ENCODE data around the gene PPP1R15B. TPM values are rescaled to one million over a fixed set of nuclear protein-coding genes. Genes with fewer than 3 reads are reported as not detected.

PPP1R15B gene
- total RNA-seq, 1 donor from 2014 or later = 47.7 TPM

DNA sequence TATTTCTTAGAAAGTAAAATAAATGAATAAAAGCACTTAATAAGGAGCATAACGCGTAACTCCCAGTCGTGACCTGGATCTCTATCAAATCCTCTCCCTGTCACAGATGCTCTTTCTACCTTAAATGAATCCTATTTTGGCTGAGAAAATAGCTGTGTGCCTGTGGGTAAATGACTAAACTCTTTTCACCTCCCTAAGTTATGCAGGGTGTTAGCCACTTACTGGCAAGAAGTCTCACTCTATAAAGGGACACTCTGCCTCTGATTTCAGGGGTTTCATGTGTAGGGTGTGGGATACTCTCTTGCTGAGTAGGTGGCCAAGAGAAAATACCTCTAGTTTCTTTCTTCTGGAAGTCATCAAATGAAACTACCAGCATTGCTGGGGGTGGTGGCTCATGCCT, 24.3 kb upstream of the PPP1R15B start:
- Histone ChIP-seq H3K4me3 (no peak overlapping the region), H3K9me3 (no peaks in the 10 kb centered on the region), H3K4me1 (peaks cover 22% of the 10 kb centered on the region), H3K36me3 (peaks cover 85% of the 10 kb centered on the region), H3K27ac (no peak overlapping the region), H3K27me3 (no peaks in the 10 kb centered on the region)
- ATAC-seq (no peak), DNase-seq (no peak)
- TF ChIP-seq, protein P1, sequence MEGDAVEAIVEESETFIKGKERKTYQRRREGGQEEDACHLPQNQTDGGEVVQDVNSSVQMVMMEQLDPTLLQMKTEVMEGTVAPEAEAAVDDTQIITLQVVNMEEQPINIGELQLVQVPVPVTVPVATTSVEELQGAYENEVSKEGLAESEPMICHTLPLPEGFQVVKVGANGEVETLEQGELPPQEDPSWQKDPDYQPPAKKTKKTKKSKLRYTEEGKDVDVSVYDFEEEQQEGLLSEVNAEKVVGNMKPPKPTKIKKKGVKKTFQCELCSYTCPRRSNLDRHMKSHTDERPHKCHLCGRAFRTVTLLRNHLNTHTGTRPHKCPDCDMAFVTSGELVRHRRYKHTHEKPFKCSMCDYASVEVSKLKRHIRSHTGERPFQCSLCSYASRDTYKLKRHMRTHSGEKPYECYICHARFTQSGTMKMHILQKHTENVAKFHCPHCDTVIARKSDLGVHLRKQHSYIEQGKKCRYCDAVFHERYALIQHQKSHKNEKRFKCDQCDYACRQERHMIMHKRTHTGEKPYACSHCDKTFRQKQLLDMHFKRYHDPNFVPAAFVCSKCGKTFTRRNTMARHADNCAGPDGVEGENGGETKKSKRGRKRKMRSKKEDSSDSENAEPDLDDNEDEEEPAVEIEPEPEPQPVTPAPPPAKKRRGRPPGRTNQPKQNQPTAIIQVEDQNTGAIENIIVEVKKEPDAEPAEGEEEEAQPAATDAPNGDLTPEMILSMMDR (IDR thresholded peaks at IDR 0.05) = no peak
- intact Hi-C loops (cut with DNase I) = no loop called here

DNA sequence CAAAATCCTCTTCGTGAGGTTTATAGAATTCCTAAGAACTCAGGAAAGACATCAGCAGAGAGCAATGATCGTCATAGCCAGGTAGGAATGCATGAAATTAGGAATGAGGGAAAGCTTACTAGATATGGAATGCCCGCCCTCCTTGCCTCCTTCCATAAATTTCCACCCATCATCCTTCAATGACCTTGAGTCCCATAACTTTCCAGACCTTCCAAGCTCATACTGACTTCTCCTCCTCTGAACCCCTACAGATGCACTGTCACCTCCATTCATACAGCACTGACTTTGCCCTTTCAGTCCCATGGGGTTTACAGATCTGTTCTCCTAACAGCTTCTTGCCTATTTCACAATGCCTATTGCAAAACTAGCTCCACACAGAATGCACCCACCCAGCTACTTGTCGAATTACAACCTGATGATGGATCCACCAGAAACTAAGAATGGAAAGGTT, 23.8 kb upstream of the PPP1R15B start:
- TF ChIP-seq, protein P1 (IDR thresholded peaks at IDR 0.05) = no peak
- ATAC-seq (peak; percentile 65), DNase-seq (no peak)
- intact Hi-C loops (cut with DNase I) = no loop called here
- Histone ChIP-seq H3K27ac (no peak overlapping the region), H3K4me3 (no peak overlapping the region), H3K4me1 (peaks cover 23% of the 10 kb centered on the region), H3K9me3 (no peaks in the 10 kb centered on the region), H3K36me3 (peaks cover 87% of the 10 kb centered on the region), H3K27me3 (no peaks in the 10 kb centered on the region)

DNA sequence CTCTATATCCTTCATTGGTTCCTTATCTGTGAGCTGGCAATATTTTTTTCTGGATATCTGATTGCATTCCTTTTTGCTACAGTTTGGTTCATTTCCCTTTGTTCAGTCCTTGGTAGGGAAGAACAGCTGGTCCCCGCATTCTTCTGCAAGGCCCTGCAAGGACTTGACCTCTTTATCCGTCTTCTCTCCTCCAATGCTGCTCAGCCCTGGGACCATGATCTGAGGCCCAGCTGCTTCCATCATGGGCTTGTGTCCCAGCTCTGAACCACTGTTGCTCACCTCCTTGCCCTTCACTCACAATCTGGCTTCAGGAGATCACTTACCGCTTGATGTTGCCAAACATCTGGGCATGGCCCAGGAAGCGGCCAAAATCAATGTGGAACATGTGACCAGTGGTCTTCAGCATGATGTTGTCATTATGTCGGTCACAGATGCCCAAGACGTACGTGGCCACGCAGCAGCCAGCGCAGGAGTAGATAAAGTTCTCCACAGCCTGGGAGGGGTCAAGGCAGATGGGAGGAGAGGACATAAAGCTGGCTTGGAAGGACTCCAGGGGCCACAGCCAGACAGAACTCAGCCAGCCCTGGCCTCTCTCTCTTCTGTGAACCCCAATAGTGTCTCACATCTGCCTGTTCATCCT, 22.6 kb upstream of the PPP1R15B start:
- H3K36me3 ChIP-seq = peaks cover 83% of the 10 kb centered on the region
- DNase-seq = no peak
- no peaks in the 10 kb centered on the region for H3K9me3 ChIP-seq
- peaks cover 23% of the 10 kb centered on the region for H3K4me1 ChIP-seq
- intact Hi-C loops (cut with DNase I) = no loop called here
- ATAC-seq = no peak
- H3K4me3 ChIP-seq = no peak overlapping the region
- H3K27me3 ChIP-seq = no peaks in the 10 kb centered on the region
- TF ChIP-seq, protein P1 (IDR thresholded peaks at IDR 0.05) = no peak
- H3K27ac ChIP-seq = no peak overlapping the region

DNA sequence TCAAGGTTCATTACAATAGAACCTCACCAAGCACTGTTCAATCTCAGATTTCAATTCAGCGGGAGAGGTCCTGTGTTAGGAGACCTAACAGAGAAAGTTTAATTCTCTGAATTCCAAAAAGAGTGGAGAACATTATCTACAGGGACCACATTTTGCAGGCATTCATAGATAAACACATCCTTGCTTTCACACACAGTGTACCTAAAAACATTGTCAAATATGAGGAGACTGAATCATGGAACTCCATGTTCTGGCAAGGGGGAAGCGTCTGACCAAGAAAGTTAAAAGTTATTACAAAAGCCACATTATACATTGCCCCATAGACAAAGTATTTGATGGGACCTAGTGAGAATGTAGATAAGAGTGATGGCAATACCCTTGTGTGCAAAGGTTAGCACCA, 21.1 kb upstream of the PPP1R15B start:
- TF ChIP-seq, protein P1 (IDR thresholded peaks at IDR 0.05) = no peak
- no peak overlapping the region for H3K4me3 ChIP-seq
- ATAC-seq (no peak), DNase-seq (no peak)
- H3K27ac ChIP-seq = no peak overlapping the region
- intact Hi-C loops (cut with DNase I) = no loop called here
- peaks cover 84% of the 10 kb centered on the region for H3K36me3 ChIP-seq
- no peaks in the 10 kb centered on the region for H3K9me3 ChIP-seq
- peaks cover 23% of the 10 kb centered on the region for H3K4me1 ChIP-seq
- H3K27me3 ChIP-seq = no peaks in the 10 kb centered on the region

DNA sequence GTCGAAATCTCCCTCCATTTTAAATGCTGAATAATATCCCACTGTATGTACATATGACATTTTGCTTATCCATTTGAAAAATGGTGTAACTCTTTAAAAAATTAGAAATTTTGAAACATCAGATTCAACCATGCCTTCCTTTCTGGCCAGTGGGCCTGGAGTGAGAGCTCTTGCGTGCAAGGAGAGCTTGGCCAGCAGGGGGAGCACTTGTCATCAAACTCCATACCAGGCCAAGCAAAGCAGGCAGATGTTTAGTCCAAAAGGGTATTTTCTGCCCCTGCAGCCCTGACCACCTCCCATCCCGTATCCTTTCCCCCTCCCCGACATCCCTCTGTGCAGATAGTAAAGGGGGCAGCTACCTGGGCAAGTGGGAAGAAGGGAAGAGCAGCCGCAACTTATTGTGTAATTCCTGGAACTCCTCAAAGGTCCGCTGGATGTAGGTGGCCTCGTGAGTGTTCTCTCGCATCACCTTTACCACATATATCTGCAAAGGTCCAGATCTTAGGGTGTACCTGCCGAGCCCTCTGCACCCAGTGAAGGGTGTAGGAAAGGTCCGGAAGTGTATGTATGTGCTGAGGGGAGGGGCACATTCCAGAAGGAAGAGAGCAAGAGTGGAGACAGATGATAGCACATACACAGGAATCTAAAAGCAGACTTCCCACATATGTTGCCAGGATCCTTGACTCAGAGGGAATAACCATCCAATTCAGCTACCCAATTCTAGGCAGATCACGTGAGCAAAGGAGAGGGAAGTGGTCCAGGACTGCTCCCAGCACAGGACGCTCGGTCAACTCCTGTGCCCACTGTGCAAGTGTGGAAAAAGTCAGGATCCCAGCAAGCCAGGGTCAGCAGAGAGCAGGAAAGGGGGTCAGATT, 19.9 kb upstream of the PPP1R15B start:
- Histone ChIP-seq H3K9me3 (no peaks in the 10 kb centered on the region), H3K36me3 (peaks cover 87% of the 10 kb centered on the region), H3K4me3 (no peak overlapping the region), H3K27me3 (no peaks in the 10 kb centered on the region), H3K4me1 (peaks cover 23% of the 10 kb centered on the region), H3K27ac (no peak overlapping the region)
- DNase-seq (peak; percentile 87), ATAC-seq (peak; percentile 88)
- intact Hi-C loops (cut with DNase I) = no loop called here
- TF ChIP-seq, protein P1 (IDR thresholded peaks at IDR 0.05) = peak; percentile 96

Measured in upper lobe of right lung (tissue), 1 donor.